ENCODE measurements around the gene LDHA.

DNA sequence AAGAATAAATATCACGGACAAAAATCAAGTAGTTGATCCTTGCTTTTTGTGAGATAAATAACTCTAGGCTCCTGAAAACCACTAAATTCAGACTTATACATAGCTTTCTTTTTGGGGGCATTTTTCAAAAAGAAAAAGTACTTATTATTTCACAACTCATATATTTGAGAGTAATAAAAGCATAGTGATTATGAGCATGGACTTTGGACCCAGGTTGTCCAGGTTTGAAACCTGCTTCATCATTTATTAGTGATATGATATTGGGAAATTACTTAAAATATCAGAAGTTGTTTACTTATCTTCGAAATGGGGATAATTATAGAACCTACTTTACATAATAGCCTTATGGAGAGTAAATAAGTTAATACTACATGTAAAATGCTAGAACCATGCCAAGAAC is 44.3 kb downstream of the LDHA start:
- TF ChIP-seq, protein P1, sequence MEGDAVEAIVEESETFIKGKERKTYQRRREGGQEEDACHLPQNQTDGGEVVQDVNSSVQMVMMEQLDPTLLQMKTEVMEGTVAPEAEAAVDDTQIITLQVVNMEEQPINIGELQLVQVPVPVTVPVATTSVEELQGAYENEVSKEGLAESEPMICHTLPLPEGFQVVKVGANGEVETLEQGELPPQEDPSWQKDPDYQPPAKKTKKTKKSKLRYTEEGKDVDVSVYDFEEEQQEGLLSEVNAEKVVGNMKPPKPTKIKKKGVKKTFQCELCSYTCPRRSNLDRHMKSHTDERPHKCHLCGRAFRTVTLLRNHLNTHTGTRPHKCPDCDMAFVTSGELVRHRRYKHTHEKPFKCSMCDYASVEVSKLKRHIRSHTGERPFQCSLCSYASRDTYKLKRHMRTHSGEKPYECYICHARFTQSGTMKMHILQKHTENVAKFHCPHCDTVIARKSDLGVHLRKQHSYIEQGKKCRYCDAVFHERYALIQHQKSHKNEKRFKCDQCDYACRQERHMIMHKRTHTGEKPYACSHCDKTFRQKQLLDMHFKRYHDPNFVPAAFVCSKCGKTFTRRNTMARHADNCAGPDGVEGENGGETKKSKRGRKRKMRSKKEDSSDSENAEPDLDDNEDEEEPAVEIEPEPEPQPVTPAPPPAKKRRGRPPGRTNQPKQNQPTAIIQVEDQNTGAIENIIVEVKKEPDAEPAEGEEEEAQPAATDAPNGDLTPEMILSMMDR (IDR thresholded peaks at IDR 0.05), result no peak
- no peak for TF ChIP-seq EP300 (IDR thresholded peaks at IDR 0.05)
- TF ChIP-seq POLR2A (IDR thresholded peaks at IDR 0.05), result no peak

Data from stomach (tissue), 4 donors.